GM19455 (cell line): Measurements from ENCODE around the gene MDFI.

Experiments
- ATAC-seq: cut with Tn5 transposase; IDR thresholded peaks from one replicate; pipeline ENCODE4 v1.9.1; 2021; ENCODE audit not compliant: unreplicated experiment

MDFI gene

DNA sequence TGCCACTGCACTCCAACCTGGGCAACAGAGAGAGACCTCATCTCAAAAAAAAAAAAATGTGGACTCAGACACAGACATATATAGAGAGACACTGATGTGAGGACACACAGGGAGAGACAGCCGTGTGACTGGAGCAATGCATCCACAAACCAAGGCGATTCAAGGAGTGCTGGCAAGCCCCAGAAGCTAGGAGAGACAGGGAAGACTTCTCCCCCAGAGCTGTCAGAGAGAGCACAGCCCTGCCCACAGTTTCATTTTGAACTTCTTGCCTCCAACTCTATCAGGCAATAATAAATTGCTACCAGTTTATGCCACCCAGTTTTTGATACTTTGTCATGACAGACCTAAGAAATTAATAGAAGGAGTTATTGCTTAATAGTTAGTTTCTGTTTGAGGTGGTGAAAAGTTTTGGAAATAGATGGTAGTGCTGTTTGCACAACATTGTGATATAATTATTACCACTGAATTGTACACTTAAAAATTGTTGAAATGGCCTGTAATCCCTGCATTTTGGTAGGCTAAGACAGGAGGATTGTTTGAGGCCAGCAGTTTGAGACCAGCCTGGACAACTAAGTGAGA, 5.1 kb upstream of the MDFI start:
- ATAC-seq, result no peak

DNA sequence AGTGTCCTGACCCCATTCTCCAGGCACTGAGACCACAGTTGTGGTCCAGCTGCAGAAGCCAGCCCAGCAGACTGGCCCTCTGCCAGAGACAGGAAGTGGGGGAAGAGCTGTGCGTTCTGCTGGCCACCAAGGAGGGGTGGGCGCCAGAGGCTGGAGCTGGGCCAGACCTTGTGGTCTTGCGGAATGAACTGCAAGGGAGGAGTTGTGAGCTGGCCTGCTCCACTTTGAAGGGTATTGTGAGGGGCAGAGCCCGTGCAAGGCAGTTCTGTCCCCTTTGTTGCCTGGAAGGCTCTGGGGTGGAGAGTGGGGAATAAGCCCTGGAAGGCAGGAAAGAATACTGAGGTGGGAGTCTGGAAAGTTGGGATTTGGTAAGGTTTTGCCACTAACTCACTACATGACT, 3.6 kb upstream of the MDFI start:
- no peak for ATAC-seq

DNA sequence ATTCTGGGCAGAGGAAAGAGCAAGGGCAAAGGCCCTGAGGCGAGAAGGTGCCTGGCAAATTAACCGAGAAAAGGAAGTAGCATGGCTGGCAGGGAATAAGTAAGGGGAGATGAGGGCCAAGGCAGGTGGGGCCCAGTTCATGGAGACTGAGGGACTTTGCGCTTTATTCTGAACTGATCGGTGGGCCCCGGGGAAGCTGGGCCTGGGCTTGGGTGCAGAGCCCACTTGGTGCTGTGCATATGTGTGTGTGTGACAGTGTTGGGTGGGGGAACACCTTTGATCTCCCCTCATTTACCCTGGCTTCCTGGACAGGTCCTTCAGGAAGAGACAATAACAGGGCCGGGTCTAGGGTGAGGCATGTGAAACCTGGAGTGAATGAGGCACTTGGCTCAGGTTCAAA, 2.9 kb upstream of the MDFI start:
- ATAC-seq, result no peak

DNA sequence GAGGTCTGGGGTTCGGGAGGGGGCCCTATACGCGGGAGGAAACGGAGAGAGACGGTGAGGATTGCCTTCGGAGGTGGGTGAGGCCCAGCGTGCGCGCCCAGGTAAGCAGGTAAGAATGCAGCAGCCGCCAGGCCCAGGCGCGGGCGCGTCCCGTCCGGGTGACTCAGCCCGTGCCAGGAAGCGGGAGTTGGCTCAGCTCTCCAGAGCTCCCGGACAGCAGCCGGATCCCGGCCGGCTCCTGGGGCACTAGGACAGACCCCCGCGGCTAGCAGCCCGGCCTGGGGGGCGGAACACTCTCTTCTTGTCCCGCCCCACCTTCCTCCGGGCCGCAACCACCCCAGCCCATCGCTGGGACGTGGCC, 1.5 kb upstream of the MDFI start:
- no peak for ATAC-seq

DNA sequence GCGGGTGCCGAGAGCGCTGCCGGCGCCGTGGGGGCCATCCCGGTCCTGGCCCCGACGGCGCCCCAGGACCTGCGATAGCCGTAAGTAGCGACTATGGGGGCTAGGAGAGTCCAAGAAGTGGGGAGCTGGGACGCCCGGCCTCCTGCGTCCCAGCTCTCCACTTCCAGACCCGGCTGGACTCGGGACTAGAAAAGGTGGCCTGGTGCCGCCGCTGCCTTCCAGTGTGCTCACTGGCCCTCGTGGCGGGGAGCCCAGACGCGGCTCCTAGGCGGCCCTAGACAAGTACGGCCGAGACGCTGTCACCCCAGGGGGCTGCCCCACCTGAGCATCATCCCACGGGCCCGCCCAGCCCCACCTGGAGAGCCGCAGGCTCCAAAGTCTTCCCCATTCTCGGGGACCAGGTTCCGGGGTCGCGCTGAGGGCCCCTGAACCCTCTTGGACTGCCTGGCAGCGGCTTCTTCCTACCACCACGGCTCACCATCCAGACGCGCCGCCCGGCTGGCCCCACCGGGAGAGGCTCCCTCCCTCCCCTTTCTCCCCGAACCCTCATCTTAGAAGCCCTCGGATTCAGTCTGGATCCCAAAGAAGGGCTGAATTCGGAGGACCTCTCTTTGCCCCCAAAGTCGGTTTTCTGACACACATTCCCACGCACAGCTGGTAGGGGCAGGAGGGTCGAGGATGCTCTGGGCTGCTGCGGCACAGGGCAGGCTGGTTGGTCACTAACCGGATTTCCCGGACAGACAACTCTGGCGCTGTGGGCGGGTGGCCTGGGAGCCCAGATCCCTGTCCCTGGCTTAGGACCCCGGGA, 870 bp upstream of the MDFI start:
- no peak for ATAC-seq

DNA sequence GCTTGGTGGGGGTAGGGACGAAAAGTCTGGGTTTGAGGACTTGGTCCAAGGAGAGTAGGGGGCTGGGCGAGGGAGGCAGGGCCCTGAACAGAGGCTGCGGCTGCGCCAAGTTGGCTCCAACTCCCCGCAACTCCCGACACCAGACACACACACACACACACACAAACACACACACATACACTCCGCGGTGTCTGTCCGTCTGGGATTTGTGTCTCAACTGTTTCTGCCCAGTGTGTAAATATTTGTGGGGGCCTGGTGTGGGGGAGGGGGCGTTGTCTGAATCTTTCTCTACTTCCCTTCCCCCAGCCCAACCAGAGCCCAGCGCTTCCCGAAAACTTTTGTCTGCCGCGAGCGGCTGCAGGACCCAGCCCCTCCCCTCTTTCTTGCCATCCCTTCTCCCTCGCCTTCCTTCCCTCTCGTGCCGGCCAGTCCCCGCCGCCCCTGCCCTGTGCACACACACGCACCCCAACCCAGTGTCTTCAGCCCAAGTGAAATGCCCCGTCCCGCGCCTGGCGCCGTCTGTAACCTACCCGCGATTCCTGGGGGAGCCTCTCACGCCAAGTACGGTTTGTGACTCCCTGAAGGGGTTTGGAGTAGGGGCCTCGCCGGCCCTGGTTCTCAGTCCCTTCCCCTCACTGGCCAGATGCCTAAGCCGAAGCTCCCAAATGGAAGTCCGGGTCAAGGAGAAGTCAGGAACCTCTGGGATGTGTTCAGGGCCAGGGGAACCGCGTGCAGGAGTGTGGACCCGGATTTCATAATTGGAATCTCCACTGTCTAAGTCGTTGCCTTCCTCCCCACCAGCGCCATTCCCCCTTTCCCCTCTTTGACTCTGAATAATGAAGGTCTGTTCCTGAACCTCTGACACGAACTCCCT, 904 bp downstream of the MDFI start:
- ATAC-seq, result no peak

DNA sequence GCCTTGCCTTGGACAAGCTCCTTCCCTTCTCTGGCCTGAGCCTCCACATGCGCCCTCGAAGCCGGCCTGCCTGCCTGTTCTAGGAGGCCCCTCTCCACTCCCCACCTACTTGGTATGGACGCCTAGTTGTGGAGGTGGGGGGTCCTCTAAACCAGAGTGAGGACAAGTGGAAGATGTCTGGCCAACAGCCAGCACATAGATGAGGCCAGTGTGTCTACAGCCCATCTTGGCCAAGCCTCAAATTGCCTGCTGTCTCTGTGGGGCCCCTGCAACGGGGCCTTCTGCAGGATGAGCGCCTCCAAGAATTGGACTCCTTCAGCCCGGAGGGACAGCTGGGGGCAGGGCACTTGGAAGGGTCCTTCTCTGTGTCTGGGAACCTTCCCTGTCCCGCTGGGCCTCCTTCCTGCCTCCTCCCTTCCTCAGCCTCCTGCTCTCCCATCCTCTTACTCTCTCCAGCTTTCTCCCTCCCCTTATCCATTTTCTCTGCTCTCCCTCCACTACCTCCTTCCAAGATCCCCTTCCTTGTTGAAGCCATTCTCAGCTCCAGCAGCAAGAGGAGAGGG, 1.6 kb downstream of the MDFI start:
- ATAC-seq, result no peak

DNA sequence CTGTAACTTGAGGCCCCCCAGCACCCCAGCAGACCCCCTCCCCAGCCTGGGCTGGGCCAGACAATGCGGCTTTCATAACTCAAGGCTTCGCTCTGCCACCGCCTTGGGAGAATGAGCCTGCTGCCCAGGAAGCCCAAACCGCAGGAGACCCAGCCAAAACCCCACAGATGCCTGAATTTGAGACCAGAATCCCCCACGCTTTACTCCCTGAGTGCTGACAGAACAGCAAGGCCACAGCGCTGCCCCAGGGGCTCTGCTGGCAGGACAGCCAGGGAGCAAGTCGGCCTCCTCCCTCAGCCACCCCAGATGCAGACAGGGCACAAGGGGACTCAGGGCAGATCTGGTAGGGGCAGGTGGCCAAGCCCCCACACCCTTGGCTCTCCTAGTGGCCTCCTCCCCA, 2.2 kb downstream of the MDFI start:
- ATAC-seq, result no peak

DNA sequence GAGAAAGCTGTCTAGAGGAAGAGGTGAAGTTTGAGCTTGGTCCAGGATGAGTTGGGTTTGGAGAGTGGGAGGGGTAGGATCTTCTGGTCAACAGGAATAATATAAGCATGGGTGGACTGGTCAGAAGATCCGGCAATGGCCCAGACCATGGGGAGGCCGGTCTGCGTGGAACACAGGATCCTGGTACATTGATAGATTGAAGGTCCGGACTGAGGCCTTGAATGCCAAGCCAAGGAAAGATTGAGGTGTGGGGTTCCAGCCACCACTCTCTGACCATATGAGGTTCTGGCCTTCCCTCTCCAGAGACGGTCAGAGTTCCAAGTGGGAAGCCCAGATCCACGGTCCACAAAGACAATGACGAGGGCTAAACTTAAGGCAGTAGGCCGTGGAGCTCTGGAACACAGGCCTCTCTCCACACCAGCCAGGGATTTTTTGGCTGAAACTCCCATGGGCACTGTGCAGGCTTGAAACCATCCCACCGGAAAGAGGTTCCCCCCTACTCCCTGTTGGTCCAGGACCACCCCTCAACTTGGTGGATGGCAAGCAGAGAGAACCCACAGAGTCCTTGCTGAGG, 3.2 kb downstream of the MDFI start:
- no peak for ATAC-seq

DNA sequence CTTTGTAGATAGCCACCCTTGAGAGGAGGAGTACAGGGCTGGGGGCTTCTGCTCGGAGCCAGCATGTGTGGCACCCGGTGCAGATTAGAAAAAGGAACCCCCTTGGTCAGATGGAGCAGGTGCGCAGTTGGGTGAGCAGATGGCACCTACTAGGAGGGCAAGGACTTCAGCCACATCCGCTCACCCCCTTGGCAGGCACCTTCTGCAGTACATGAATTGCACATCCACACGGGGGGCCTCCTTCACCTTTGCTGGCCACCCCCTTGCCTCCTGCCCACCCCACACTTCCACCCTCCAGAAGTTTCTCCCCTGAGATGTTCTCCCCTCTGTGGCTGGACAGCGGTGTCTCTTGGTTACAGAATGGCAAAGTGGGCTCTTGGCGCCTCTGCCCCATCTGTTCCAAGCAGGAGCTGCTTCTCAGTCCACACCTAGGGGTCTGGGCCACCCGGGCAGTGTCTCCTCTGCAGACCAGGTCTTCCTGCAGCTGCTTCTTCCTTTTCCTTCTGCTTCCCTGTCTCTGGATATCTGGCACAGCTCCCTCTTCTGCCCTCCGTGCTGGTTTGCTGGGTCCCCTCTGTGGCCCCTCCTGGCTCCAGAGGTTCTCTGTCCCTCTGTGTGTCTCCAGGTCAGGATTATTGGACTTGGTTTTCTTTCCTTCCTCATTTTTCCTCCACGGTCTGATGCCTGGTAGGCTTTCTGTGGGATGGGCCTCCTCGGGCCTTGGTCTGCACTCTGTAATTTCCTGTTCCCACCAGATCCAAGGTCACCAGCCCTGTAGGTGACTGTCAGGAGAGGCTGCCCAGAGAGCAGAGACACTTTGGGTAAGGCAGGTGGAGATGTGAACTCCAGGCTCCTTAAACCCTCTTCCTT, 4.1 kb downstream of the MDFI start:
- no peak for ATAC-seq

DNA sequence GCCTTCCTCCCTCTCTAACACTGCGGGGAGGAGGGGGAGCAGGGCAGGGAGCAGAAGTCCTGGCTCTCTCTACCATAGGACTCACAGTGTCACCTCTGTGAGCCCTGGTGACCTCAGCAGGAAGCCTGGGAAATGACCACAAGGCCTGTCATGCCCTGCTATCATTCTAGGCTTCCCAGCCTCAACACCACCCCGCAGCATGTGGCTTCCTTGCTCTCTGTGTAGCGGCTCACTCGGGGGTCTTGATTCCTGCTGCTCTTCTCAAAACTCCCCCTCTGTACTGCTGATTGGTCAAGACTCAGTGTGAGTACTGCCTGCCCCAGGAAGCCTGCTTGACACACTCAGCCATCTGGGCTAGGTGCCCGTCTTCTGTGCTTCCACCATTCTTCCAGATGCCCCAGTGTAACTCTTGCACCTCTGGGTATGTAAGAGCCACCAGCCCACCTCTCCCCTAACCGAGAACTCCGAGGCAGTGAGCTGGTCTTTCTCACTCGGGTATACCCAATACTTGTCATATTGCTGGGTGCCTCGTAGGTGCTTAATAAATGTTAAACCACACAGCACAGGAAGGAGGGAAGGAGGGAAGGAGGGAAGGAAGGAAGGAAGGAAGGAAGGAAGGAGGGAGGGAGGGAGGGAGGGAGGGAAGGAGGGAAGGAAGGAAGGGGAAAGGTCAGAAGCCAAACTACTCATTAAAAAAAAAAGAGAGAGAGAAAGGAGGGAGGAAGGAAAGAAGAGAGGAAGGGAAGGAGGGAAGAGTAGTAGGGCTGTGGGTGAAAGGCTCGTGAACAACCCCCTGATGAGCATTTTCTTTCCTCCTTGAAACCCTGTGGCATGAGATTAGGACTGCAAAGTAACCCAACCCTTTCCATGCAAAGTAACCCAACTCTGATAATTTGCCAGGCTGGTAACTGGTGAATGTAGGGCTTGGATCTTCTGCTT, 5.0 kb downstream of the MDFI start:
- no peak for ATAC-seq

DNA sequence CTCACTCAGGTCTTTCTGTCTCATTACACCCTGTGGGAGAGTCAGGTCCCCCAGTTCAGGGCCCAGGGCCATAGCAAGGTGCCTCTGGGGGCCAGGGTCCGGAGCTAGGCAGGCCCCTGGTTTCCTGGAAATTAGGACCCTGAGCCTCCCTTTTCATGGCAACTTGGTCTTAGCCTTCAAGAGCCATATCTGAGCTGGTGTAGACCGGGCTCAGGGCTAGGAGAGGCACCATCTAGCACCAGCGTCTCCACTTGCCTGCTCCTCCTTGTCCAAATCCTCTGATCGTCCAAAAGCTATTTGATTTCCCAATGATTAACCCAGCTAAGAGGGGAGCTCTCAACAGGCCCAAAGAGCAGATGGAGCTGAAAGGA, 5.6 kb downstream of the MDFI start:
- ATAC-seq, result no peak

DNA sequence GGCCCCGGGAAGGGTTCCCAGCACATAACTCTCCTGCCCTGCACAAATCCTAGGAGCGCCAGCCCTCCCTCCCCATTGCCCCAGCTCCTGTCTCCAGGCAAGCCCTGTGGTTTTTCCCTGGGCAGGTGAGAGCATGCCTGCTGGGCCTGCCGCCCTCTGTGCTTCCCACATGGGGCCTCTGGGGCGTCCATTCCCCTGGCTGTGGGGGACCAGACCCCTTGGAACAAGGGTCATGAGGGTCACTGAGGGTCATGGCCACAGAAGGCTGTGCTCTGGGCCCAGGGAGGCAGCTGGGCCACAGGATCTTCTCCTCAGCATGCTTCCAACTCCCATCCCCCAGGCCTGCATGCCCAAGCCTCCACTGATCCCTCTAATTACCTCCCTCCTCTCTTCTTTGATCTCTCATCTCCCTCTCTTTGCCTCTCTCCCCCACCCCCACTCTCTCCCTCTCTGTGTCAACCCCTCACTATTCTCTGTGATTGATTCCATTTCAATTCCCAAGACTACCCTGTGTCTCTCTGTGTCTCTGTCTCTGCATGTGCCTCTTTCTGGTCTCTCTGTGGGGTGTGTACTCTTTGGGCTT, 6.1 kb downstream of the MDFI start:
- no peak for ATAC-seq

DNA sequence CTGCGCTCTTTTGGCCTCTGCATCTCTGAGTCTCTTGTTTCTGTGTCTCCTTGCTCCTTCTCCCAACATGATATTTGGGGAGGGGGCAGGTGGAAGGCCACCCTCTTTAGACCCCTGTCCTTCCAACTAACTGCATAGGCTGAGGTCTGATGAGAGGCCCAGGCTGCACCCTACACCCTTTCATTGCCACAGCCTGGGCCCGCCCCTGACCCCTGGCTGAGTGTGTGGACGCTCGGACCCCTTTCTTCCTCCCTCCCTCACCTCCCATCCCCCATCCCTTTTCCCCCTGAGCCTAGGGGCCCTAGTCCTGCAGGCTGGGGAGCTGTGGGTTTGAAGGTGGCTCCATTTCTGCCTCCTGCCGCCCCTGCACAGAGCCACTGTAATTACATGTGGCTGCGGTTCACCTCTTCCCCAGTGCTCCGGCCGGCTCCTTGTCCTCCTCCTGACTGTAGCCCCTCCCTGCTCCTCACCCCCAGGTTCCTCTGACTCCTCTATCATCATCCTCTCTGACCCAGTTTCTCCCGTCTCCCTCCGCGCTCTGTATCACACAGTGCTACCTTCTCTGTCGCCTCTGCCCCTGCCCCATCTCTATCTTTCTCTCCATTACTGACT, 6.8 kb downstream of the MDFI start:
- ATAC-seq, result no peak

DNA sequence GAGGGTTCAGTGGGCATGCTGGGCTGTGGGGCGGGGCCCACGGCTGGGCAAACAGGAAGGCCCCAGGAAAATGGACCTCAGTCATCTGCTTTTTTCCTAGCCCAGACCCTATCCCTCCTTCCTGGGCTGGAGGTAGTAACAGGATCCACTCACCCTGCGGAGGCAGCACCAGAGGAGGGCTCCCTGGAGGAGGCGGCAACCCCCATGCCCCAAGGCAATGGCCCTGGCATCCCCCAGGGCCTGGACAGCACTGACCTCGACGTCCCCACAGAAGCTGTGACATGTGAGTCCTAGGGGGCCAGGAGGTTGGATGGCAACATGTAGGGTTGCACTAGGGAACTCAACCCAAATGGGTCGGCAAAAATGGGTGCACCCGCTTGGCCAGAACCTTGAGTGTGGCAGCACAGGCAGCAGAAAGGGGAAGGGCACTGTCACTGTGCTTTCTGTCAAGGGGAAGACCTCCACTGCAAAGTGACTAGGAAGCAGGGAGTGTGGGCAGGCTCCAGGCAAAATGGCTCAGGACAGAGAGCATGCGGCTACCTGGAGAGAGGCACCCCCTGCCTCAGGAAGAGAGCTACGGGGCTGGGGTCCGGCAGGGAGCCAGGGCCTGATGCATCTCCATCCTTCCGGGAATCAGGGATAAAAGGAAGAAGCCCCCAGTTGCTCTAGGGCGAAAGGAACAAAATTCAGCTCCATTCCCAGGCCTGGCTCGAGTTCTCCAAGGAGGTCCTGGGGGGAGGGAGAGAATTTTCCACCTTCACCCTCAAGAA, 7.9 kb downstream of the MDFI start:
- no peak for ATAC-seq

DNA sequence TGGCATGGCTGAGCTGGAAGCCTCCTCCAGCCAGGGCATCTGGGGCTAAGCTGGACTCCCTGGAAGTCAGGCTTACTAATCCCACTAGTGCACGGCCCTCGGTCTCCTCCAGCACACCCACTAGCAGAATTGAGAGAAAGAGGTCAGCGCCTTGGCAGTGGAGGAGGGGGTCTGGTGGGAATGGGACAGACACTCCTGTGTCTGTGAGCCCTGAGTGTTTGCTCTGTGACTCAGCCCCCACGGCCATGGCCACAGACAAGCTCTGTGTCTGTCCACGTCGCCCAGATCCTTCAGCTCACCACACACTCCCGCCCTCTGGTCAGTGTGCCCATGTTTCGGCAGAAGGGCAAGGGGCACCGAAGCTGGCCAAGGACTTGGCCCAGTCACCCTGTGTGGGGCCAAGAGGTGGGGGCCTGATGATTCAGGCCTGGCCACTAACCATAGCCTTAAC, 8.8 kb downstream of the MDFI start:
- no peak for ATAC-seq

DNA sequence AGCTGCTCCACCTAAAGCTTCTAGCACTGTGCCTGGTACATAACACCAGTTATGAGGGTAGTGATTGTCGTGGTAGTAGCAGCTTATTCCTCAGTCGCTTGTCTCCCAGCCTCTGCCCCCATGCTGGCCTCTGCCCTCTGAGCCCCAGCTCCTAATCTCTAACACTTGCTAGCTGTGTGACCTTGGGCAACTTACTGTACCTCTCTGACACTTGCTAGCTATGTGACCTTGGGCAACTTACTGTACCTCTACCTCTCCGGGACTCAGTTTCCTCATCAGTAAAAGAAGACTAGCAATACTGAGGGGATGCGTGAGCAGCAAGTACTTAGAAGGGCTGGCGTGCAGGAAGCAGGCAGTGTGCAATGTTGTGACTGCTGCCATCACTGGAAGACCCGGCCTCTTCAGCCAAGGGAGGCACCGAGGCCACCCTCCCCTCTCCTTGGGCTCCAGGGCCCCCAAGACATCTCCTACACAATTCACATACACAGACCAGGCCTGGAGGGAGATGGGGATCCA, 9.9 kb downstream of the MDFI start:
- ATAC-seq, result no peak

DNA sequence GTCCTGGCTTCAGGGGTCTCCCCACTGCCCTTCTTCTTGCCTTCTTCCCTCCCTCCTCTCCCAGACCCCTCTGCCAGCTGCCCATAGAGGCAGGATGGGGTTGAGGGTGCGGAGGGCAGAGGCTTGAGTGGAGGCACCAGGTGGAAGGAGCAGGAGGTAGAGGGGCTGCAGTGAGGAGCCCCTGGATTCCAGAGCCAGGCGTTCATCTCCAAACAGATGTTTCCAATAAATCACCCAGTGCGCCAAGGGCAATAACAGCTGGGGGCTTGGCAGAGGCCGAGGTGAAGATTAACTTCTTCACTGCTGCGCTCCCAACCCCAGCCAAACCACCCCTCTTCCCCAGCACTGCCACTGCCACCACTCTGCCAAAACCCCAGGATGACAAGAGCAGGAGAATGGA, 10.7 kb downstream of the MDFI start:
- ATAC-seq, result no peak
